GM19467 (cell line): ENCODE results near the gene SMIM11.
"Not testable (repeated sequence)": the region's sequence is repeated elsewhere in the genome, so short reads cannot be mapped to it uniquely, and the experiment has no call there.

Experiments
- ATAC-seq: cut with Tn5 transposase; IDR thresholded peaks from one replicate; pipeline ENCODE4 v1.9.1; 2021; ENCODE audit warnings: mild to moderate bottlenecking, moderate library complexity; ENCODE audit not compliant: unreplicated experiment

The SMIM11 gene

GRCh38 chr21:34407294-34407693 lies 32.0 kb downstream of the SMIM11 start:
- ATAC-seq, result not testable (repeated sequence)

GRCh38 chr21:34417448-34418077 lies 42.3 kb downstream of the SMIM11 start:
- not testable (repeated sequence) for ATAC-seq

GRCh38 chr21:34423805-34424204 lies 48.5 kb downstream of the SMIM11 start, which contains the start of gene SMIM34:
Gene SMIM34 (minus strand): TSS chr21:34423951. CDS start chr21:34423839, 112 bp downstream.
- not testable (repeated sequence) for ATAC-seq

GRCh38 chr21:34427339-34427738 lies 52.0 kb downstream of the SMIM11 start:
- ATAC-seq, result not testable (repeated sequence)

GRCh38 chr21:34428441-34428840 lies 53.1 kb downstream of the SMIM11 start:
- ATAC-seq, result not testable (repeated sequence)

GRCh38 chr21:34429710-34430109 lies 54.4 kb downstream of the SMIM11 start:
- not testable (repeated sequence) for ATAC-seq
